HepG2 (cell line): ENCODE data around the gene ANO10. TPM values are rescaled to one million over a fixed set of nuclear protein-coding genes. Genes with fewer than 3 reads are reported as not detected.
A peak's percentile ranks its signal among the peaks of the same experiment; 100 is the strongest.

Source experiments
- ATF4 ChIP-seq, 2 experiments: fragments of 450-650 bp in 1 of 2; sonication (generic) in 1 of 2; formaldehyde crosslinking; IDR thresholded peaks; 2 replicates each; pipeline versions ENCODE4 v1.5.0 to v1.8.0; 2020 to 2022; ENCODE audit warnings: mild to moderate bottlenecking in 1 of 2, missing genetic modification reagents in 1 of 2
- ATF7-NPFF ChIP-seq: sonication (generic); formaldehyde crosslinking; IDR thresholded peaks from 2 replicates; pipeline ENCODE4 v1.8.1; 2023; ENCODE audit warnings: mild to moderate bottlenecking, low read depth, missing genetic modification reagents, moderate library complexity
- CHD2 ChIP-seq: IDR thresholded peaks from 2 replicates; pipeline ENCODE4 v1.6.1; 2011; ENCODE audit warnings: low read depth, low read length, improper control_type of control experiment
- GATAD1 ChIP-seq: IDR thresholded peaks from 2 replicates; pipeline ENCODE4 v1.6.1; 2016; ENCODE audit warnings: missing genetic modification reagents, missing compliant biosample characterization
- HOMEZ ChIP-seq: IDR thresholded peaks from 2 replicates; pipeline ENCODE4 v1.6.1; 2016; ENCODE audit warnings: low read depth
- KDM4B ChIP-seq: sonication (generic); formaldehyde crosslinking; IDR thresholded peaks from 2 replicates; pipeline ENCODE4 v1.4.0; 2020; ENCODE audit warnings: missing genetic modification reagents
- NFIC ChIP-seq: IDR thresholded peaks from 2 replicates; pipeline ENCODE4 v1.6.1; 2012; ENCODE audit warnings: mild to moderate bottlenecking, low read length, inconsistent platforms
- NFRKB ChIP-seq: fragments of 450-650 bp; IDR thresholded peaks from 2 replicates; pipeline ENCODE4 v1.6.1; 2017
- NR2F1 ChIP-seq, 2 experiments: fragments of 450-650 bp in 1 of 2; formaldehyde crosslinking in 1 of 2; IDR thresholded peaks; 2 replicates each; pipeline versions ENCODE4 v1.5.0 to v1.6.1; 2016 to 2020; ENCODE audit warnings: mild to moderate bottlenecking in 1 of 2, missing compliant biosample characterization in 1 of 2, missing genetic modification reagents in 1 of 2, moderate library complexity in 1 of 2
- RARA ChIP-seq: IDR thresholded peaks from 2 replicates; pipeline ENCODE4 v1.6.1; 2016; ENCODE audit warnings: missing genetic modification reagents, missing compliant biosample characterization
- RORA ChIP-seq: sonication (generic); formaldehyde crosslinking; IDR thresholded peaks from 2 replicates; pipeline ENCODE4 v1.5.0; 2020; ENCODE audit warnings: mild to moderate bottlenecking, missing genetic modification reagents, moderate library complexity
- SETDB1 ChIP-seq: sonication (generic); formaldehyde crosslinking; IDR thresholded peaks from 2 replicates; pipeline ENCODE4 v1.5.1; 2020; ENCODE audit warnings: missing genetic modification reagents, mild to moderate bottlenecking, borderline replicate concordance
- SOX13 ChIP-seq, 3 experiments: fragments of 450-650 bp in 1 of 3; sonication (generic) in 1 of 3; formaldehyde crosslinking in 1 of 3; IDR thresholded peaks in 2 of 3; conservative IDR thresholded peaks in 1 of 3; 2 replicates each; pipeline versions ENCODE4 v1.5.0 to v1.6.1; 2016 to 2020; ENCODE audit warnings: antibody characterized with exemption in 1 of 3, mild to moderate bottlenecking in 1 of 3, missing compliant biosample characterization in 1 of 3, missing genetic modification reagents in 1 of 3, moderate library complexity in 1 of 3
- TCF7 ChIP-seq: sonication (generic); IDR thresholded peaks from 2 replicates; pipeline ENCODE4 v1.6.1; 2016; ENCODE audit warnings: antibody characterized with exemption, low read depth
- ZNF317 ChIP-seq: sonication (generic); formaldehyde crosslinking; IDR thresholded peaks from 2 replicates; pipeline ENCODE4 v1.5.0; 2020; ENCODE audit warnings: mild to moderate bottlenecking, missing genetic modification reagents
- ZNF350 ChIP-seq: sonication (generic); formaldehyde crosslinking; IDR thresholded peaks from 2 replicates; pipeline ENCODE4 v1.4.0; 2020; ENCODE audit warnings: mild to moderate bottlenecking, low read depth, missing genetic modification reagents, borderline replicate concordance
- polyA plus RNA-seq, 8 experiments: library from polyadenylated mRNA; depleted of rRNA in 3 of 8; stranded (reverse) in 7 of 8; unstranded in 1 of 8; fragments of >200 nt; fragmentation: Illumina TruSeq in 4 of 8; extraction: Trizol in 4 of 8; gene quantifications; 2 replicates each; pipeline versions ENCODE4 v1.2.1 to v1.2.3, GENCODE V29; 2011 to 2016; ENCODE audit warnings: low read depth in 4 of 8, missing spikeins in 1 of 8, mixed read lengths in 1 of 8; ENCODE audit not compliant: insufficient read depth in 1 of 8
- total RNA-seq, 5 experiments: library from RNA; depleted of rRNA; stranded (reverse); fragments of >200 nt; fragmentation: Illumina TruSeq; extraction: Trizol; gene quantifications; 2 replicates each; pipeline ENCODE4 v1.2.3, GENCODE V29; 2016; ENCODE audit warnings: low read depth in 1 of 5
- TF ChIP-seq, protein P1 (sequence below): IDR thresholded peaks from 2 replicates; pipeline ENCODE4 v1.6.1; 2016; ENCODE audit warnings: control low read depth
- TF ChIP-seq, protein P2 (sequence below): sonication (generic); IDR thresholded peaks from 2 replicates; pipeline ENCODE4 v1.6.1; 2016; ENCODE audit warnings: low read depth, borderline replicate concordance
- TF ChIP-seq, protein P3 (sequence below): sonication (generic); formaldehyde crosslinking; IDR thresholded peaks from 2 replicates; pipeline ENCODE4 v1.4.0; 2020; ENCODE audit warnings: missing genetic modification reagents

The ANO10 gene
- total and polyA plus RNA-seq, 2 of the 13 experiments (the other 11 are each of a cell fraction or from before 2014, with no cell fraction given) = 10.4 to 13.1 TPM

DNA sequence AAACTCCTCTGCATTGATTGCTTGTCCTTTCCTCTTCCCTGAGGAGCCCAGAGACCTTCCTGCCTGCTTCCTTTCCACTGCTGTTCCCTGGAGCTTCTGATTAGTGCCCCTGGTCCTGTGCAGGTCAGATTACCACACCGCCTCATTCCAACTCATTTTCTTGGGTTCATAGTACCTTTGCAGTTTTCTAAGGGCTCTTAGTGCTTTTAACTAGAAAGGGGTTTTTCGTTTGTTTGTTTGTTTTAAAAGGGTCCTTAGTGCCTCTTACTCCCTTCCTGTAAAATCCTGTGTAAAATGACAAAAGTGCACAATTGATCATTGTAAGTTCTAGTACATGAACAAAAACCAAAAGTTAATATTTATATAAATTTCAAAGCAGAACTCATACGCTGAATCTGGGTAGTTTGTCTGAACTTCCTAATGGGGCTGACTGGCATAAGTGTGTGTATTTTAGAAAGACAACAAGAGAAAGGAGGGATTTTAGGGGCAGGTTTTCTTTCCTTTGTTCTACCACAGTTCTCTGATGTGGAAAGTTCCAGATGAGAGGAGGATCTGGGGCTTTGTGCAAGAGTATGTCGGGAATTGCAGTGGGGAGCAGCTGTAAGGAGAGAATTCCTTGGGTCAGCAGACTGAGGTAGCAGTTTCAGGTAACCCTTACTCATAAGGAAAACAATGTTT is 304.9 kb downstream of the ANO10 start (continued):
- 0 out of 2 replicates have a peak, but pooled peaks have one; percentile 48 for TF ChIP-seq KDM4B
- peak; percentile 70 for TF ChIP-seq RARA (CRISPR knock-in tag)
- peak; percentile 29 for TF ChIP-seq HOMEZ
- TF ChIP-seq ATF7-NPFF (CRISPR knock-in tag) = no peak
- TF ChIP-seq GATAD1 (CRISPR knock-in tag) = peak; percentile 8; the same call in 1 of the 2 replicates
- TF ChIP-seq, protein P1, sequence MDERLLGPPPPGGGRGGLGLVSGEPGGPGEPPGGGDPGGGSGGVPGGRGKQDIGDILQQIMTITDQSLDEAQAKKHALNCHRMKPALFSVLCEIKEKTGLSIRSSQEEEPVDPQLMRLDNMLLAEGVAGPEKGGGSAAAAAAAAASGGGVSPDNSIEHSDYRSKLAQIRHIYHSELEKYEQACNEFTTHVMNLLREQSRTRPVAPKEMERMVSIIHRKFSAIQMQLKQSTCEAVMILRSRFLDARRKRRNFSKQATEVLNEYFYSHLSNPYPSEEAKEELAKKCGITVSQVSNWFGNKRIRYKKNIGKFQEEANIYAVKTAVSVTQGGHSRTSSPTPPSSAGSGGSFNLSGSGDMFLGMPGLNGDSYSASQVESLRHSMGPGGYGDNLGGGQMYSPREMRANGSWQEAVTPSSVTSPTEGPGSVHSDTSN = no peak
- TF ChIP-seq ZNF350 (CRISPR knock-in tag) = 0 out of 2 replicates have a peak, but pooled peaks have one; percentile 30
- 0 out of 2 replicates have a peak, but pooled peaks have one; percentile 57 for TF ChIP-seq RORA
- no peak for TF ChIP-seq NFRKB
- peak; percentile 82 for TF ChIP-seq TCF7
- peak in 1 of 2 experiments; percentile 17; a peak in 1 of 4 replicates for TF ChIP-seq ATF4 (CRISPR knock-in tag; IDR thresholded peaks at IDR 0.05)
- TF ChIP-seq, protein P2, sequence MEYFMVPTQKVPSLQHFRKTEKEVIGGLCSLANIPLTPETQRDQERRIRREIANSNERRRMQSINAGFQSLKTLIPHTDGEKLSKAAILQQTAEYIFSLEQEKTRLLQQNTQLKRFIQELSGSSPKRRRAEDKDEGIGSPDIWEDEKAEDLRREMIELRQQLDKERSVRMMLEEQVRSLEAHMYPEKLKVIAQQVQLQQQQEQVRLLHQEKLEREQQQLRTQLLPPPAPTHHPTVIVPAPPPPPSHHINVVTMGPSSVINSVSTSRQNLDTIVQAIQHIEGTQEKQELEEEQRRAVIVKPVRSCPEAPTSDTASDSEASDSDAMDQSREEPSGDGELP = peak; percentile 69
- TF ChIP-seq, protein P3, sequence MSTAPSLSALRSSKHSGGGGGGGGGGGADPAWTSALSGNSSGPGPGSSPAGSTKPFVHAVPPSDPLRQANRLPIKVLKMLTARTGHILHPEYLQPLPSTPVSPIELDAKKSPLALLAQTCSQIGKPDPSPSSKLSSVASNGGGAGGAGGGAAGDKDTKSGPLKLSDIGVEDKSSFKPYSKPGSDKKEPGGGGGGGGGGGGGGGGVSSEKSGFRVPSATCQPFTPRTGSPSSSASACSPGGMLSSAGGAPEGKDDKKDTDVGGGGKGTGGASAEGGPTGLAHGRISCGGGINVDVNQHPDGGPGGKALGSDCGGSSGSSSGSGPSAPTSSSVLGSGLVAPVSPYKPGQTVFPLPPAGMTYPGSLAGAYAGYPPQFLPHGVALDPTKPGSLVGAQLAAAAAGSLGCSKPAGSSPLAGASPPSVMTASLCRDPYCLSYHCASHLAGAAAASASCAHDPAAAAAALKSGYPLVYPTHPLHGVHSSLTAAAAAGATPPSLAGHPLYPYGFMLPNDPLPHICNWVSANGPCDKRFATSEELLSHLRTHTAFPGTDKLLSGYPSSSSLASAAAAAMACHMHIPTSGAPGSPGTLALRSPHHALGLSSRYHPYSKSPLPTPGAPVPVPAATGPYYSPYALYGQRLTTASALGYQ (CRISPR knock-in tag) = peak; percentile 49; the same call in 1 of the 2 replicates
- peak; percentile 88 for TF ChIP-seq SOX13 (IDR thresholded peaks at IDR 0.05)
- TF ChIP-seq SOX13 (CRISPR knock-in tag; conservative IDR thresholded peaks at IDR 0.05 in 1 of 2, IDR thresholded peaks at IDR 0.05 in 1 of 2) = peak in 1 of 2 experiments; percentile 95; a peak in 2 of 4 replicates
- TF ChIP-seq NR2F1 (CRISPR knock-in tag; IDR thresholded peaks at IDR 0.05) = peak; percentile 36 to 67; a peak in 2 of 4 replicates
- TF ChIP-seq CHD2 = no peak
- TF ChIP-seq SETDB1 = no peak
- peak; percentile 78; the same call in 1 of the 2 replicates for TF ChIP-seq NFIC
- 0 out of 2 replicates have a peak, but pooled peaks have one; percentile 31 for TF ChIP-seq ZNF317 (CRISPR knock-in tag)
